Choroid plexus epithelial cell (primary cell): ENCODE data around the gene RPE65.
"Not testable (repeated sequence)": the region's sequence is repeated elsewhere in the genome, so short reads cannot be mapped to it uniquely, and the experiment has no call there.

Experiments used
- DNase-seq: peaks from one replicate; pipeline ENCODE4 v3.0.0-alpha.2; 2010; ENCODE audit warnings: low read depth
- H3K4me3 ChIP-seq: 2 replicates; pipeline ENCODE4 v1.5.1; 2011; ENCODE audit warnings: low read depth, mild to moderate bottlenecking, control low read depth, low read length, moderate library complexity
- TF ChIP-seq, protein P1 (sequence below): conservative IDR thresholded peaks from 2 replicates; pipeline ENCODE4 v1.5.1; 2011; ENCODE audit warnings: low read depth, mild to moderate bottlenecking, control low read depth, inconsistent platforms, low read length, moderate library complexity

Gene RPE65

DNA sequence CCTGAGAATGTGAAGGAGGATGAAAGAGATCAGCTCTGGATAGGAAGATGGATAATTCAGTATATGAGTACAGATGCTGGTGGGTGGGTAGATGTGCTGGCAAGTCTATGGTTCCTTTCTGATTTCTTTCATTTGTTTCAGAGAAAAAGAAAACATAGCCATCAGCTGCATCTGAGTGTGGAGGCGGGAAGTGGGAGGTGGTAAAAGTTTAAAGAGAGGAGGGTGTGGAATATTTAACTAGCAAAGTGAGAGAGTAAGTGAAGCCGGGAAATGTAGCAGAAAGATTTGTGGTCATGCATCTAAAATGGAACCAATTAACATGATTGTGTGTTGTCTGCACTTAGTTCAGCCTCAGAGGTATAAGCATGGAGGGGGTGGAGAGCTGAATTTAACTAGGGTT is 16.4 kb downstream of the RPE65 start:
- no peak for DNase-seq
- no peak overlapping the region for H3K4me3 ChIP-seq
- TF ChIP-seq, protein P1, sequence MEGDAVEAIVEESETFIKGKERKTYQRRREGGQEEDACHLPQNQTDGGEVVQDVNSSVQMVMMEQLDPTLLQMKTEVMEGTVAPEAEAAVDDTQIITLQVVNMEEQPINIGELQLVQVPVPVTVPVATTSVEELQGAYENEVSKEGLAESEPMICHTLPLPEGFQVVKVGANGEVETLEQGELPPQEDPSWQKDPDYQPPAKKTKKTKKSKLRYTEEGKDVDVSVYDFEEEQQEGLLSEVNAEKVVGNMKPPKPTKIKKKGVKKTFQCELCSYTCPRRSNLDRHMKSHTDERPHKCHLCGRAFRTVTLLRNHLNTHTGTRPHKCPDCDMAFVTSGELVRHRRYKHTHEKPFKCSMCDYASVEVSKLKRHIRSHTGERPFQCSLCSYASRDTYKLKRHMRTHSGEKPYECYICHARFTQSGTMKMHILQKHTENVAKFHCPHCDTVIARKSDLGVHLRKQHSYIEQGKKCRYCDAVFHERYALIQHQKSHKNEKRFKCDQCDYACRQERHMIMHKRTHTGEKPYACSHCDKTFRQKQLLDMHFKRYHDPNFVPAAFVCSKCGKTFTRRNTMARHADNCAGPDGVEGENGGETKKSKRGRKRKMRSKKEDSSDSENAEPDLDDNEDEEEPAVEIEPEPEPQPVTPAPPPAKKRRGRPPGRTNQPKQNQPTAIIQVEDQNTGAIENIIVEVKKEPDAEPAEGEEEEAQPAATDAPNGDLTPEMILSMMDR, result no peak

GRCh38 chr1:68431076-68431475 is 18.7 kb downstream of the RPE65 start:
- TF ChIP-seq, protein P1, result no peak
- H3K4me3 ChIP-seq, result no peak overlapping the region
- DNase-seq, result no peak

- TF ChIP-seq, protein P1, result no peak
- H3K4me3 ChIP-seq, result no peak overlapping the region
- DNase-seq, result no peak
Measured at GRCh38 chr1:68429233-68429808, 20.4 kb downstream of the RPE65 start.

DNA sequence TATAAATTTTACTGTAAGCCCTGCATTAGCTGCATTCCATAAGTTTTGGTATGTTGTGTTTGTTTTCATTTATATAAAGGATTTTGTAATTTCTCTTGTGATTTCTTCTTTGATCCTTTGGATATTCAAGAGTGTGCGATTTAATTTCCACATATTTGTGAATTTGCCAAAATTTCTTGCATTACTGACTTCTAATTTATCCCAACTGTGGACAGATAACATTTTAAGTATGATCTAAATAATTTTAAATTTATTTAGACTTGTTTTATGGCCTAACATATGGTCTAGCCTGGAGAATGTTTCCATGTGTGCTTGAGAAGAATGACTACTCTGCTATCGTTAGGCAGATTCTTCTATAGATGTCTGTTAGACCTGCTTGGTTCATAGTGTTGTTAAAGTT is 23.2 kb downstream of the RPE65 start:
- TF ChIP-seq, protein P1, result no peak
- DNase-seq, result no peak
- no peak overlapping the region for H3K4me3 ChIP-seq

- no peak overlapping the region for H3K4me3 ChIP-seq
- TF ChIP-seq, protein P1, result no peak
- no peak for DNase-seq
Measured at GRCh38 chr1:68421350-68421749, 28.4 kb downstream of the RPE65 start.

- H3K4me3 ChIP-seq, result no peak overlapping the region
- DNase-seq, result no peak
- TF ChIP-seq, protein P1, result no peak
Measured at GRCh38 chr1:68409426-68409825, 40.3 kb downstream of the RPE65 start.

- H3K4me3 ChIP-seq, result no peak overlapping the region
- TF ChIP-seq, protein P1, result no peak
- no peak for DNase-seq
Measured at GRCh38 chr1:68401506-68401905, 48.2 kb downstream of the RPE65 start.

- DNase-seq, H3K4me3 ChIP-seq: not testable (repeated sequence)
Measured at GRCh38 chr1:68395575-68395974, 54.2 kb downstream of the RPE65 start.

GRCh38 chr1:68392474-68392873 is 57.3 kb downstream of the RPE65 start:
- H3K4me3 ChIP-seq, DNase-seq: not testable (repeated sequence)

DNA sequence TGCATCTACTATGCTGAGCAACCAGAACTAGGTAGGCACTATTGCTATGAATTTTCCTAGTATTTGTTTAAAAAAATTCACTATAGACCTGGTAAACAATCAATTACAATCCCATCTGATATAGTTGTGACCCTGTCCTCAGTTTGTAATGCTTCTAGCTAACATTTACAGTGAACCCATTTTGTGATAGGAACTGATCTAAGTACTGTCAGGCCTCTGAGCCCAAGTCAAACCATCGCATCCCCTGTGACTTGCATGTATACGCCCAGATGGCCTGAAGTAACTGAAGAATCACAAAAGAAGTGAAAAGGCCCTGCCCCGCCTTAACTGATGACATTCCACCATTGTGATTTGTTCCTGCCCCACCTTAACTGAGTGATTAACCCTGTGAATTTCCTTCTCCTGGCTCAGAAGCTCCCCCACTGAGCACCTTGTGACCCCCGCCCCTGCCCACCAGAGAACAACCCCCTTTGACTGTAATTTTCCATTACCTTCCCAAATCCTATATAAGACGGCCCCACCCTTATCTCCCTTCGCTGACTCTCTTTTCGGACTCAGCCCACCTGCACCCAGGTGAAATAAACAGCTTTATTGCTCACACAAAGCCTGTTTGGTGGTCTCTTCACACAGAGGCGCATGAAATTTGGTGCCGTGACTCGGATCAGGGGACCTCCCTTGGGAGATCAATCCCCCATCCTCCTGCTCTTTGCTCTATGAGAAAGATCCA is 63.8 kb downstream of the RPE65 start:
- not testable (repeated sequence) for DNase-seq

More for the DNA sequence above, 63.8 kb downstream of the RPE65 start:
- not testable (repeated sequence) for H3K4me3 ChIP-seq
